Stimulated activated CD4-positive, alpha-beta T cell treated with anti-CD3 and anti-CD28 coated beads, Interleukin-12 subunit alpha, Interleukin-12 subunit beta, amount 100 ng/mL, for 4 hours (primary cell): ENCODE results near the gene CANT1.
"Not testable (repeated sequence)": the region's sequence is repeated elsewhere in the genome, so short reads cannot be mapped to it uniquely, and the experiment has no call there.

Experiments
- DNase-seq: peaks from one replicate; pipeline ENCODE4 v3.0.0-alpha.2; 2020

Gene CANT1

GRCh38 chr17:79027274-79027924 is 17.8 kb upstream of the CANT1 start:
- DNase-seq: no peak

DNA sequence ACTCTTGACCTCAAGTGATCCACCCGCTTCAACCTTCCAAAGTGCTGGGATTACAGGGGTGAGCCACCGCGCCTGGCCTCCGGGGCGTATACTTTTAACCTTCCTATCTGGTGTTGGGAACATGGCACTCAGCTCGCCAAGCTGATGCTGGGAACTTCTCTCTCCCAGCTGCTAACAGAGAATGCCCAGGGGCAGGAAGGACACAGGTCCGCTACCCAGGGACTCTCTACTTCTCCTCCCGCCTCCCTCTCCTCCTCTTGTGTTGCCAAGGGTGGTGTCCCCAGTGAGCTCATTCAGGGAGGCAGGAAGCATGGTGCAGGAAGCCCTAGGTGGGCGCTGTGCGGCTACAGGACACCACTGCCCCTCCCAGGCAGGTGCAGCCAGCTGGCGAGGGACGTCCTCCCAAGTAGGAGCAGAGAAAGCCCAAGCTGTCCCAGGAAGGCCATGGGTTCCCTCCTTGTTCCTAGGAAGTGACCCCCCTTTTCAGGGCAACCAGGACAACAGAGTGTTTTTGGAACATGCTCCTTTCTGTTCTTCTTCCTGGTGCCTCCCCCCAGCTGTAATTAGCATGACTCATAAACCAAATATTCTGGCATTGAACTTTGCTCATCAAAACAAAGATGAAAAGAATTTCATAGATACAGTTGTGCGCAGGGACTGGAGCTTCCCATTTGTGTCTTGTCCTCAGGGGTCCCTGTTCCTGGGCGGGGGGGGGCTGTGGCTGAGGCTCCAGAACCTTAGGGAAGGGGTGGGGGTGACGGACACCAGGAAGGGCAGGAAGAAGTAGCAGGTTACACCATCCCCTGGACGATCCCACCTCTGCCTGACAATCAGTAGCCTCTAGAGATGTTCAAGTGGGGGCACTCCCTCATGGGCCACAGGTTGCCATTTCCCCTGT is 17.1 kb upstream of the CANT1 start:
- DNase-seq: no peak

DNA sequence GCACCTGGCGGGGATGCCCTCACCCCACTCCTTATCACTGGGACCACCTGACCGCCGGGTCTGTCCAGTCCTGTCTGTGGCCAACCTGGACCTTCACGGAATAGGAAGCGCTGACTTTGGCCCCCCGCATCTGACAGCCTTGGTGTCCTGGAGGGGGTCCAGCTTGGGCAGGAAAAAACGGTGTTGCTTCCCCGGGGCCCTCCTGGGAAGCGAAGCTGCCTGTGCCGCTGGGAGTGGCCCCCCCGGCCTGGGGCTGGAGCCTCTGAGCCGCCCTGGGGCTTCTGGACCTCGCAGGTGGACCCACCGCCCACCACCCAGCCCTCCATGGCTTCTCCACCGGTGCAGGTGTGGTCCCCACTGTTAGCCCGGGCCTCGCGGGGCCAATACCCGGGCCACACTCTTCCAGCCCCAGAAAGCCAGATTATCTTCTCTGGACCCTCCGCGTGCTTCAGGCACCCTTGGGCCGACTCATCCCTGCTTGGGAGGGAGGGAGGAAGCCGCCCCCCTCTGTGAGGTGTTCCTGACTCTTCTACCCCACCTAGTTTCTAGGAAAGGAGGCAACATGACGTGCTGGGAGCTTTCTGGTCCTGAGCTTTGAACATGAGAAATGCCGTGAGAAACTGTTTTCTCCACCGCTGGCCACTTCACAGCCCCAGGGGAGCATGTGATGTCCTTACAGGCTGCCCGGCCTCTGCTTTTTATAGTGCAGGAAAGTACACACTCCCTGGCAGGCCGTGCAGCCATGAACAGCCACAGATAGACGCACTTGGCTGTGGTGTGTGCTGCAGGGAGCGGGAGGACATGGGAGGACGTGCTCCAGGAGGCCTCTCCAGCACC is 15.6 kb upstream of the CANT1 start:
- no peak for DNase-seq

GRCh38 chr17:79023886-79024771 is 14.6 kb upstream of the CANT1 start, which contains the start of gene C1QTNF1:
Gene C1QTNF1, plus strand, starts transcription at chr17:79024169. Its CDS starts 19,800 bp downstream, at chr17:79043969.
- DNase-seq: no peak

DNA sequence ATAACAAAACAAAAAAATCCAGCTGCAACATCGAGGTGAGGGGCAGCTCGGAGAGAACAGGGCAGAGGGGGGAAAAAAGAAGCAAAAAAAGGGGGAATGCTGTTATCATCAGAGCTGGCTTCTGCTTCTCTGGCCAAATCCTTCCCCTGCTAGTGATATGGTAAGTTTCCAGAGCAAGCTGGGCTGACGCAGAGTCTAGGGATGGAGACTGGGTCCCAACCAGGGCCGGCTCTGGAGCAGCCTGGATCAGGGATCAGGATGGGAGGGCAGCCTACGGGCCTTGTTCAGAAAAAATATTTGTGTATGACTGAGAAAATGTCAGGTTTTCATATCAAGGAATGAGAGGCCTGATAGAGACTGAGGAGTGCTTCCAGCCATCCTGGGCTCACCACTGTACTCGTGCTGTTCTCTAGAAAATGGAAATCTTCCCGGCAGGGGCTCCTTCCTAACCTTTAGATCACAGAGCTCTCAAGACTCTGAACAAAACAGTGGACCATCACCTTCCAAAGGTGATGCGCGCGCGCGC is 13.7 kb upstream of the CANT1 start:
- no peak for DNase-seq

- no peak for DNase-seq
Observed at GRCh38 chr17:79022507-79022991, 13.0 kb upstream of the CANT1 start.

DNA sequence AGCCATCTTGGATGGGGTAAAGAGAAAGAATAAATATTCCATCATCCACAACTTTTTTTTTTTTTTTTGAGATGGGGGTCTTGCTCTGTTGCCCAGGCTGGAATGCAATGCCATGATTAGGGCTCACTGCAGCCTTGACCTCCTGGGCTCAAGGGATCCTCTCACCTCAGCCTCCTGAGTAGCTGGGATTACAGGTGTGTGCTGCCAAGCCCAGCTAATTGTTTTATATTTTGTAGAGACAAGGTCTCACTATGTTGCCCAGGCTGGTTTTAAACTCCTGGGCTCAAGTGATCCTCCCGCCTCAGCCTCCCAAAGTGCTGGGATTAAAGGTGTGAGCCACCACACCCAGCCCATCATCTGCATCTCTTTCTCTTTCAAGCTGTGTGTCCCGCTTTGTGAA is 12.4 kb upstream of the CANT1 start:
- not testable (repeated sequence) for DNase-seq

DNA sequence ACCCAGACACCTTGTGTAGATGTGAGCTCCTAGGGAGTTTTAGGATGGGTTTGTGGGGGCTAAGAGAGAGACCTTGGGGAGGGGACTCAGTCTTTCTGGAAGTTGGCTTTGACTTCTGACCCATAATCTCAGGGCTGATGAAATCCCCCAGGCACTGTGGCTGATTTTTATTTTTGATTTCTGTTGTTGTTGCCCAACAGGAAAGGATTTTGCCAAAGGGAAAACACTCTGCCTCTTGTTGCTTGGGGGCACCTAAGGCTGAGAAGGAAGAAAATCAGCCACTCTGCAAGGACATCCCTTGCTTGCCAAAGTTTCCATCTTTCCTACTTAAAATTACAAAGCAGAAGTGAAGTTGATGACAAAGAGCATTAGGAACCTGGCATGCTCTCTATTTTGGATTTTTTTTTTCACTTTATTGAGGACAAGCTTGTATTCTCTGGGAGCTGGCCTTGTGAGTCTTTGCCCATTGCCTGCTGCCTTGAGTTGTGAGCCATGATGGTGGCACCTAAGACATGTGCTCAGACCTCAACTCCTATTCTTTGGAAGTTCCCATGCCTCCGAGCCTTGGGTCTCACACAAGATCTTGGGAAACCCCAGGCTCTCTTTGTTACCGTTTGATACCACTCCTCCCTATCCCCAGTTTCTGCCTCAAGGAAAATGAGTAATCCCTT is 11.2 kb upstream of the CANT1 start:
- DNase-seq: no peak

DNA sequence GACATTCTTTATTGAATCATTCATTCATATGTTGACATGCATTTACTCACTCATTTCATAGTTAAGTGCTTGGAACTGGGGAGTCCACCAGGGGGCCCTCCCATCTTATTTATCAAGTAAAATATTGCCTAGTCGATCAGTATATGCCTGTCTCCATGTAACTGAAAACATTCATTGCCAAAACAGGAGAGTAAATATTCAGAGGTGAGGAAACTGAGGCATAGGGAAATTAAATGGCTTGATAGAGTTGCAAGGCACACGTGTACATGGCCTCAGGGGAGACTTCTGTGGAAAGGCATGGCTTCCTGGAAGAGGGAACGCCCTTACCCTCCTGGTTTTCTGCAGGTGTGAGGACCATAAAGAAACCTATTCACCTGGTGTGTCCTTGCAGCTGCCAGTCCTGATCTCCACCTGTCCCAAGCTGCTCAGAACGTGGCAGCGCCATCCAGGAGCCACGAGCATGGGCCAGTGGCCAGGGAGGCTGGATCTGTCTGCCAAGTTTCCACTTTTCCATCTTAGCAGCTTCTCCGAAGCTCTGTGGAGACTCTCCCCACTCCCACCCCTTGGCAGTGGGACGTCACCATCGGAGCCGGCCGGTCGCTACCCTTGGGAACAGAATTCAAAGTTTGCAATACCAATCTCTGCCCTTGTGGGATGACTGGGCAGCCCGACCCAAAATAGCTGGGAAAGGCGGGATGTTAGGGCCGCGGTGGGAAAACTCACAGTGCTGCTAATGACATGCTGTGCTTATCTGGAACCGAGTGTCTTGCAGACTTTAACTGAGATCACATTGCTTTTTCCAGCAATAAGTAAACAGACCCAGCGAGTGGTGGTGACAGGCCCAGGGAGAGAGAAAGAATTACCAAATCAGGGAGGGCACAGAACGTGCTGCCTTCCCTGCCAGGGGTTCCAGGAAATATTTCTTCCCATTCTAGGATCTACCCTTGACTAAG is 10.3 kb upstream of the CANT1 start:
- DNase-seq: peak; percentile 29

DNA sequence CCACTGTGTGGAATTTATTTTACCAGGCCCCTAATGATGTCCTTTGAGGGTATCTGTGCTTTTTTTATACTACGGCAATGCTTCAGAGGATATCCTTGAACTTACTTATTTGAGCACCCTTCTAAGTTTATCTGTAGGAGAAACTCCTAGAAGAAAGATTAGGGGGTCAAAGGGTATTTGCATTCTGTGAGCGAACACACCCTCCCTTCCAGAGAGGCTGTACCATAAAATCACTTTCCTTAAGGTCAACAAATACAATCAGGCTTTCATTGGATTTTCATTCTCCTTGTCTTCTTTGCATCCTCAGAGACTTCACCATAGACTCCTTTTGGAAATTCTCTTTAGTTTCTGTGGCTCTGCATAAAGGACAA is 9.7 kb upstream of the CANT1 start:
- DNase-seq: no peak

DNA sequence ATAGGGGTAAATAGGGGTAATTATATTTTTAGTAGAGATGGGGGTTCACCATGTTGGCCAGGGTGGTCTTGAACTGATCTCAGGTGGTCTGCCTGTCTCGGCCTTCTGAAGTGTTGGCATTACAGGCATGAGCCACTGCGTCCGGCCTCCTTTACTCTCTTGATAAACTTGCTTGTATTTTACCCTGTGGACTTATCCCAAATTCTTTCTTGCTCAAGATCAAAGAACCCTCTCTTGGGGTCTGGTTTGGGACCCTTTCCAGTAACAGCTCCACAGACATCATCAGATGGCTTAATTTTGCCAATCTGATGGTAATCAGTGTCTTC is 8.8 kb upstream of the CANT1 start:
- no peak for DNase-seq

- DNase-seq: no peak
Observed at GRCh38 chr17:79017546-79018369, 8.2 kb upstream of the CANT1 start.

- no peak for DNase-seq
Observed at GRCh38 chr17:79014158-79014758, 4.7 kb upstream of the CANT1 start.

GRCh38 chr17:79012563-79013134 is 3.1 kb upstream of the CANT1 start:
- DNase-seq: no peak

- DNase-seq: no peak
Observed at GRCh38 chr17:79011451-79012147, 2.0 kb upstream of the CANT1 start.

GRCh38 chr17:79010304-79010646 is 711 bp upstream of the CANT1 start:
- DNase-seq: no peak

DNA sequence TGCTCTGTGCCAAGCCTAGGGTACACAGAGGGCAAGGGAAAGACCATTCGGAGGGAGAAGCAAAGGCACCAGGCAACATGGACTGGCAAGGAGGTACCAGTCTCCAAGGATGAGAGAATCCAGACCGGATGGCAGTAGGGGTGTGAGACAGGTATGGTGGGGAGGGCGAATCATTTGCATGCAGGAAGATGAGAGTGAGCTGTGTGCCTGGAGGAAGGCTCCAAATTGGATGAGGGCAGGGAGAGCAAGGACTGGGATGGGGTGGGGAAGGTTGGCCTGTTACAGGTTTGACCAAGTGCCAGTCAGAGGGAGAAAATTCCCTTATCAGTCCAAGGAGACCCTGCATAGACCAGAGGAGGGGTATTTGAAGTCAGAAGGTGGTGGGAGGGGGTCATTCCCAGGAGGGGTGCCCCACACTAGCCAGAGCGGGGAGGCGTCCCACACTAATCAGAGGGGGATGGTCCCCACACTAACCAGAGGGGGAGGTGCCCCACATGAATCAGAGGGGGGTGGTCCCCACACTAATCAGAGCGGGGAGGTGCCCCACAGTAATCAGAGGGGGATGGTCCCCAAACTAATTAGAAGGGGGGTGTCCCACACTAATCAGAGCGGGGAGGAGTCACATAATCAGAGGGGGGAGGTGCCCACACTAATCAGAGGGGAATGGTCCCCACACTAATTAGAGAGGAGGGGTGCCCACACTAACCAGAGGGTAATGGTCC is 737 bp downstream of the CANT1 start:
- DNase-seq: no peak
